ENCODE results near the gene ARID2. TPM values are rescaled to one million over a fixed set of nuclear protein-coding genes. Genes with fewer than 3 reads are reported as not detected.

Gene ARID2
- total and polyA plus RNA-seq, 9 of the 15 experiments (the other 6 are each of a cell fraction or from before 2014, with no cell fraction given): 13.4 to 41.6 (median 29.4) TPM

DNA sequence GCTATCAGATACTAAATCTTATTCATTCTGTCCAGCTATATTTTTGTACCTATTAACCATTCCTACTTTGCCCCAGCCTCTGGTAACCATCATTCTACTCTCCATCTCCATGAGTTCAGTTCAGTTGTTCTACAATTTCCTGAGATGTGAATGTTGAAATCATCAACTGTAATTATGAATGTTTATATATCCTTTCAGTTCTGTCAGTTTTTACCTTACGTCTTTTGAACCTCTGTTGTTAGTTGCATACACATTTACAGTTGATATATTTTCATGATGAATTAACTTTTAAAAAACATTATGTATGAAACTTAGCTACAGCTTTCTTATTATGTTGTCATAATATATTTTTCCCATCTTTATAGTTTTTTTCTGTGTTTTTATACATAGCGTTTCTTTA is 102.1 kb downstream of the ARID2 start:
- Histone ChIP-seq H3K4me2 (ENCODE audit: insufficient read depth, low read length) (no peak overlapping the region), H3K9me1 (ENCODE audit: control insufficient read depth, insufficient read depth, low read length) (no peaks in the 10 kb centered on the region), H3K9ac (ENCODE audit: insufficient read depth in 1 of 2, low read depth in 2 of 2, low read length in 2 of 2) (no peak overlapping the region), H3K79me2 (ENCODE audit: control insufficient read depth, insufficient read depth, low read length) (peaks cover 13% of the 10 kb centered on the region; the same call in 2 of the 3 replicates), H4K20me1 (replicated peaks; ENCODE audit: control insufficient read depth, insufficient read depth, low read length) (no peaks in the 10 kb centered on the region), H3K27ac (ENCODE audit: extremely low read depth, low read depth, low read length) (no peak overlapping the region), H3K4me3 (no peak overlapping the region), H3K36me3 (ENCODE audit: control insufficient read depth, insufficient read depth, low read length) (peaks cover 12% of the 10 kb centered on the region), H2AFZ (ENCODE audit: low read depth, low read length) (no peak overlapping the region), H3K4me1 (replicated peaks in 1 of 2; ENCODE audit: control insufficient read depth in 2 of 2, insufficient read depth in 2 of 2, low read length in 2 of 2) (no peaks in the 10 kb centered on the region), H3K27me3 (ENCODE audit: control insufficient read depth in 2 of 2, insufficient read depth in 2 of 2, low read length in 2 of 2) (no peaks in the 10 kb centered on the region), H3K9me3 (replicated peaks; ENCODE audit: control insufficient read depth, insufficient read depth, low read depth, low read length) (no peaks in the 10 kb centered on the region)
- CTCF ChIA-PET (ENCODE audit: low intra/inter-chr PET ratio): no interaction called here
- 90% methylated on average over 2 of the region's 2 CpGs for WGBS (ENCODE audit: insufficient coverage, low coverage, missing lambda C conversion rate)
- intact Hi-C loops (cut with micrococcal nuclease) (no loop called here), in situ Hi-C loops (cut with MboI) (no loop called here)
- POLR2A ChIA-PET: interaction anchor here (0.6 kb wide), 1 partner anchor 105 kb away, joined by 3 read pairs; no protein-coding TSS in a partner anchor
- DNase-seq (ENCODE audit: extremely low read depth in 1 of 4, low spot score in 3 of 4): no peak
- peak; percentile 15 for FAIRE-seq
- TF ChIP-seq ZNF134 (CRISPR knock-in tag; conservative IDR thresholded peaks at IDR 0.05): no peak
- peak; percentile 66 for TF ChIP-seq RBM25 (IDR thresholded peaks at IDR 0.05; ENCODE audit: low read depth, low read length, severe bottlenecking)
- no peak for ATAC-seq
- no TSS peak for BruUV-seq (replicated peaks)

DNA sequence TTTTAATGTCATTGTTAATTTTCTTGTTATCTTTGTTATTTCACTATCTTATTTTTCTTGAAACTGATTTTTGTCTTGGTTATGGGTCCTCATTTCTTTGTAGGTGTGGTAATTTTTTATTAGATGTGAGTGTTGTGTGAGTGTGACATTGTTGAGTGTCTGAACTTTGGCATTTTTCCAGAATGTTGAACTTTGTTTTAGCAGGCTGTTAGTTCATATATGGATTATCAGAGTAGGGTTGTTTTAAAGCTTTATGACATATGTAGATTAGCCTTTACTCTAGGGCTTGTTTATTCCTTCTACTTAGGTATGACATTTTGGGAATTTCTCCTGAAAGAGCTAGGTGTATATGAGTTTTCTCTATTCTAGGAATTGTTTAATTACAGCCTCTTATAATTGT is 103.9 kb downstream of the ARID2 start:
- FAIRE-seq: no peak

More for the DNA sequence above, 103.9 kb downstream of the ARID2 start:
- Histone ChIP-seq H3K79me2 (ENCODE audit: control insufficient read depth, insufficient read depth, low read length) (peaks cover 13% of the 10 kb centered on the region; the same call in 2 of the 3 replicates), H3K4me3 (no peak overlapping the region), H2AFZ (ENCODE audit: low read depth, low read length) (no peak overlapping the region), H3K9ac (ENCODE audit: insufficient read depth in 1 of 2, low read depth in 2 of 2, low read length in 2 of 2) (no peak overlapping the region), H3K27me3 (ENCODE audit: control insufficient read depth in 2 of 2, insufficient read depth in 2 of 2, low read length in 2 of 2) (no peaks in the 10 kb centered on the region), H3K9me1 (ENCODE audit: control insufficient read depth, insufficient read depth, low read length) (no peaks in the 10 kb centered on the region), H3K4me1 (replicated peaks in 1 of 2; ENCODE audit: control insufficient read depth in 2 of 2, insufficient read depth in 2 of 2, low read length in 2 of 2) (no peaks in the 10 kb centered on the region), H3K36me3 (ENCODE audit: control insufficient read depth, insufficient read depth, low read length) (peaks cover 23% of the 10 kb centered on the region), H4K20me1 (replicated peaks; ENCODE audit: control insufficient read depth, insufficient read depth, low read length) (no peaks in the 10 kb centered on the region), H3K9me3 (replicated peaks; ENCODE audit: control insufficient read depth, insufficient read depth, low read depth, low read length) (no peaks in the 10 kb centered on the region; the same call in 1 of the 2 replicates), H3K4me2 (ENCODE audit: insufficient read depth, low read length) (no peak overlapping the region), H3K27ac (ENCODE audit: extremely low read depth, low read depth, low read length) (no peak overlapping the region)
- ChIA-PET CTCF (ENCODE audit: low intra/inter-chr PET ratio) (no interaction called here), POLR2A (no interaction called here)
- no peak for TF ChIP-seq CREBBP (IDR thresholded peaks at IDR 0.05; ENCODE audit: low read depth, low read length)
- TF ChIP-seq, protein P1, sequence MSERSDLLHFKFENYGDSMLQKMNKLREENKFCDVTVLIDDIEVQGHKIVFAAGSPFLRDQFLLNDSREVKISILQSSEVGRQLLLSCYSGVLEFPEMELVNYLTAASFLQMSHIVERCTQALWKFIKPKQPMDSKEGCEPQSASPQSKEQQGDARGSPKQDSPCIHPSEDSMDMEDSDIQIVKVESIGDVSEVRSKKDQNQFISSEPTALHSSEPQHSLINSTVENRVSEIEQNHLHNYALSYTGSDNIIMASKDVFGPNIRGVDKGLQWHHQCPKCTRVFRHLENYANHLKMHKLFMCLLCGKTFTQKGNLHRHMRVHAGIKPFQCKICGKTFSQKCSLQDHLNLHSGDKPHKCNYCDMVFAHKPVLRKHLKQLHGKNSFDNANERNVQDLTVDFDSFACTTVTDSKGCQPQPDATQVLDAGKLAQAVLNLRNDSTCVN (CRISPR knock-in tag; IDR thresholded peaks at IDR 0.05): no peak
- TF ChIP-seq ZNF124 (CRISPR knock-in tag; IDR thresholded peaks at IDR 0.05): no peak
- TF ChIP-seq SRSF7 (optimal IDR thresholded peaks at IDR 0.05; ENCODE audit: low read depth, low read length): no peak
- no peak for TF ChIP-seq MTA1 (IDR thresholded peaks at IDR 0.05; ENCODE audit: borderline replicate concordance)
- TF ChIP-seq, protein P2, sequence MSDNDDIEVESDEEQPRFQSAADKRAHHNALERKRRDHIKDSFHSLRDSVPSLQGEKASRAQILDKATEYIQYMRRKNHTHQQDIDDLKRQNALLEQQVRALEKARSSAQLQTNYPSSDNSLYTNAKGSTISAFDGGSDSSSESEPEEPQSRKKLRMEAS (CRISPR knock-in tag; IDR thresholded peaks at IDR 0.05): no peak
- TF ChIP-seq RBM17 (IDR thresholded peaks at IDR 0.05; ENCODE audit: borderline replicate concordance, low read depth, low read length): no peak
- peak; percentile 73 for TF ChIP-seq NFIC (IDR thresholded peaks at IDR 0.05)
- in situ Hi-C loops (cut with MboI): no loop called here
- DNase-seq (ENCODE audit: extremely low read depth in 1 of 4, low spot score in 3 of 4) (no peak), ATAC-seq (no peak)
- intact Hi-C loops (cut with micrococcal nuclease): no loop called here
- no TSS peak for BruUV-seq (replicated peaks)
